Left renal cortex interstitium (tissue), 4 donors: ENCODE data around the gene MTNR1B. TPM values are rescaled to one million over a fixed set of nuclear protein-coding genes. Genes with fewer than 3 reads are reported as not detected.

Experiments
- DNase-seq, 4 donors: peaks; one replicate each; pipeline ENCODE4 v3.0.0-alpha.2; 2013; ENCODE audit warnings: low read depth in 4 of 4, low spot score in 2 of 4, missing footprints in 1 of 4
- polyA plus RNA-seq, 4 donors: library from polyadenylated mRNA; unstranded; fragments of 120-200 nt; gene quantifications; one replicate each; pipeline ENCODE4 v1.2.1, GENCODE V29; 2013; ENCODE audit not compliant: insufficient read length in 4 of 4

Gene MTNR1B
- polyA plus RNA-seq, 4 donors: not detected

DNA sequence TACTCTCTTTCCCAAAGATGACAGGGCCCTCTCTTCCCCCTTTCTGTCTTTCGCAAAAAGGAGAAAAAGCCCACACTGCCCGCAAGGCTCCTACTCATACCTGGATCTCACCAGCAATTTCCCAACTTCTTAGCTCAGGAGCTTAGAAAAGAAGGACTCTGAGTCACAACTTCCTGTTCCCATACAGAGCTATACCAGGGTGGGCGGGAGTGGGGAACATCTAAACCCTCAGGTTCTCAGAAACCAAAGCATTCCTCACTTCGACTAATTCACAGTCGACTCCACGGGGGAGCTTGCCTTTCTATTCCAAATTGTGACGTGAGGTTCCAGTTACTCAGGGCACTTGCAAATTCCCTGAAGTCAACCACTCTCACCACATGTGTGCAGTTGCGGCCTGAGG, 61.9 kb downstream of the MTNR1B start:
- DNase-seq: no peak

Other genes starting within 250 kb of the MTNR1B start
- 10 to 100 TPM; 17.1 to 23.2 (median 19.1) TPM for gene SLC36A4, start 228.3 kb downstream of the MTNR1B start, polyA plus RNA-seq